ENCODE data around the gene IRX6.

IRX6 gene

GRCh38 chr16:55350984-55351383 lies 27.0 kb downstream of the IRX6 start:
- Histone ChIP-seq H3K4me1 (ENCODE audit: control insufficient read depth in 1 of 2, insufficient read depth in 2 of 2, low read length in 2 of 2) (peaks cover 4% of the 10 kb centered on the region in 2 experiments), H3K27me3 (ENCODE audit: insufficient read depth, low read length) (no peaks in the 10 kb centered on the region), H3K4me3 (ENCODE audit: low read depth, low read length) (no peak overlapping the region), H3K79me1 (ENCODE audit: low read length) (peaks cover 12% of the 10 kb centered on the region), H4K91ac (ENCODE audit: low read depth, low read length) (no peak overlapping the region), H3K4me2 (ENCODE audit: low read length) (no peak overlapping the region), H3K18ac (ENCODE audit: low read length) (no peak overlapping the region), H2AK5ac (ENCODE audit: low read length) (no peak overlapping the region), H3K27ac (ENCODE audit: low read depth, low read length) (no peak overlapping the region), H4K12ac (ENCODE audit: low read depth, low read length) (no peak overlapping the region), H3K14ac (ENCODE audit: low read length) (no peak overlapping the region), H2AFZ (ENCODE audit: insufficient read depth, low read length, poor library complexity) (no peak overlapping the region), H3K9me3 (ENCODE audit: insufficient read depth, low read depth, low read length) (no peaks in the 10 kb centered on the region), H2BK5ac (ENCODE audit: low read depth, low read length, poor library complexity) (no peak overlapping the region), H2BK12ac (ENCODE audit: low read length) (no peak overlapping the region), H3K9ac (ENCODE audit: low read length) (no peak overlapping the region), H4K8ac (ENCODE audit: low read depth, low read length) (no peak overlapping the region), H2BK120ac (ENCODE audit: insufficient read depth, low read length, poor library complexity) (no peak overlapping the region), H3K36me3 (ENCODE audit: control insufficient read depth in 1 of 2, insufficient read depth in 2 of 2, low read length in 2 of 2) (no peaks in the 10 kb centered on the region), H3K79me2 (ENCODE audit: control insufficient read depth, insufficient read depth, low read length, poor library complexity) (no peaks in the 10 kb centered on the region), H3K23ac (ENCODE audit: low read length) (no peak overlapping the region), H3K4ac (ENCODE audit: low read depth, low read length) (no peak overlapping the region)
- no peak for DNase-seq

GRCh38 chr16:55351936-55352335 lies 27.9 kb downstream of the IRX6 start:
- H3K4me2 ChIP-seq (ENCODE audit: low read length), result no peak overlapping the region
- no peaks in the 10 kb centered on the region for H3K36me3 ChIP-seq (ENCODE audit: control insufficient read depth in 1 of 2, insufficient read depth in 2 of 2, low read length in 2 of 2)
- H3K18ac ChIP-seq (ENCODE audit: low read length), result no peak overlapping the region
- no peak overlapping the region for H4K8ac ChIP-seq (ENCODE audit: low read depth, low read length)
- no peak overlapping the region for H4K12ac ChIP-seq (ENCODE audit: low read depth, low read length)
- no peak overlapping the region for H2BK120ac ChIP-seq (ENCODE audit: insufficient read depth, low read length, poor library complexity)
- peaks cover 4% of the 10 kb centered on the region in 2 experiments for H3K4me1 ChIP-seq (ENCODE audit: control insufficient read depth in 1 of 2, insufficient read depth in 2 of 2, low read length in 2 of 2)
- no peak overlapping the region for H3K9ac ChIP-seq (ENCODE audit: low read length)
- H3K79me1 ChIP-seq (ENCODE audit: low read length), result peaks cover 12% of the 10 kb centered on the region
- H2AK5ac ChIP-seq (ENCODE audit: low read length), result no peak overlapping the region
- H3K23ac ChIP-seq (ENCODE audit: low read length), result no peak overlapping the region
- peak overlapping the region; percentile 13 for H4K91ac ChIP-seq (ENCODE audit: low read depth, low read length)
- no peaks in the 10 kb centered on the region for H3K79me2 ChIP-seq (ENCODE audit: control insufficient read depth, insufficient read depth, low read length, poor library complexity)
- no peak overlapping the region for H2AFZ ChIP-seq (ENCODE audit: insufficient read depth, low read length, poor library complexity)
- H3K4ac ChIP-seq (ENCODE audit: low read depth, low read length), result no peak overlapping the region
- no peak overlapping the region for H3K4me3 ChIP-seq (ENCODE audit: low read depth, low read length)
- no CpG with 5 or more reads among the region's 3 CpGs for WGBS (ENCODE audit: extremely low coverage, insufficient coverage, insufficient read length)
- H3K27me3 ChIP-seq (ENCODE audit: insufficient read depth, low read length), result no peaks in the 10 kb centered on the region
- H2BK12ac ChIP-seq (ENCODE audit: low read length), result peak overlapping the region; percentile 45
- H3K27ac ChIP-seq (ENCODE audit: low read depth, low read length), result peak overlapping the region; percentile 55
- DNase-seq, result no peak
- H2BK5ac ChIP-seq (ENCODE audit: low read depth, low read length, poor library complexity), result peak overlapping the region; percentile 81
- H3K9me3 ChIP-seq (ENCODE audit: insufficient read depth, low read depth, low read length), result no peaks in the 10 kb centered on the region
- no peak overlapping the region for H3K14ac ChIP-seq (ENCODE audit: low read length)

DNA sequence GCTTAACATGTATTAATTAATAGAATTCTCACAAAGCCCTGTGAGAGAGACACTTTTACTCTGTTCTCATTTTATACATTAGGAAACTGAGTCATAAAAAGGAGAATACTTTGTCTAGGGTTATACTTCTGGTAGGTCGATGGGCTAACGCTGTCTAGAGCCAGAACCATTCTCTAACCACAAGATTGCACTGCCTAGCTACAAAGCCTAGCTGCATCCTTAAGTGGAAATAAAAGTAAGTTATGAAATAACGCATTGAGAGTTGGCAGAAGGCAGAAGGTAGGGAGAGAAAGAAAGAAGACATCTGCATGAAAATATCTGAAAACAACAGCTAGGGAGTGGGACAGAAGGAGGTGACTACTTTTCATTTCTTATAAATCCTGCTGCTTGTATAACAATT lies 33.2 kb downstream of the IRX6 start:
- no CpG with 5 or more reads among the region's 3 CpGs for WGBS (ENCODE audit: extremely low coverage, insufficient coverage, insufficient read length)
- no peaks in the 10 kb centered on the region for H3K79me1 ChIP-seq (ENCODE audit: low read length)
- no peak overlapping the region for H2AK5ac ChIP-seq (ENCODE audit: low read length)
- H3K9me3 ChIP-seq (ENCODE audit: insufficient read depth, low read depth, low read length), result no peaks in the 10 kb centered on the region
- H3K4me2 ChIP-seq (ENCODE audit: low read length), result no peak overlapping the region
- no peak for DNase-seq
- H3K36me3 ChIP-seq (ENCODE audit: control insufficient read depth in 1 of 2, insufficient read depth in 2 of 2, low read length in 2 of 2), result no peaks in the 10 kb centered on the region
- H3K9ac ChIP-seq (ENCODE audit: low read length), result no peak overlapping the region
- no peak overlapping the region for H4K8ac ChIP-seq (ENCODE audit: low read depth, low read length)
- H3K4me3 ChIP-seq (ENCODE audit: low read depth, low read length), result no peak overlapping the region
- H3K27me3 ChIP-seq (ENCODE audit: insufficient read depth, low read length), result no peaks in the 10 kb centered on the region
- no peak overlapping the region for H3K27ac ChIP-seq (ENCODE audit: low read depth, low read length)
- no peak overlapping the region for H3K23ac ChIP-seq (ENCODE audit: low read length)
- no peak overlapping the region for H3K18ac ChIP-seq (ENCODE audit: low read length)
- no peak overlapping the region for H3K4ac ChIP-seq (ENCODE audit: low read depth, low read length)
- H3K14ac ChIP-seq (ENCODE audit: low read length), result no peak overlapping the region
- H3K4me1 ChIP-seq (ENCODE audit: control insufficient read depth in 1 of 2, insufficient read depth in 2 of 2, low read length in 2 of 2), result no peaks in the 10 kb centered on the region
- H2BK5ac ChIP-seq (ENCODE audit: low read depth, low read length, poor library complexity), result no peak overlapping the region
- no peak overlapping the region for H2BK12ac ChIP-seq (ENCODE audit: low read length)
- no peak overlapping the region for H2BK120ac ChIP-seq (ENCODE audit: insufficient read depth, low read length, poor library complexity)
- no peaks in the 10 kb centered on the region for H3K79me2 ChIP-seq (ENCODE audit: control insufficient read depth, insufficient read depth, low read length, poor library complexity)
- no peak overlapping the region for H4K91ac ChIP-seq (ENCODE audit: low read depth, low read length)
- H2AFZ ChIP-seq (ENCODE audit: insufficient read depth, low read length, poor library complexity), result no peak overlapping the region
- no peak overlapping the region for H4K12ac ChIP-seq (ENCODE audit: low read depth, low read length)

DNA sequence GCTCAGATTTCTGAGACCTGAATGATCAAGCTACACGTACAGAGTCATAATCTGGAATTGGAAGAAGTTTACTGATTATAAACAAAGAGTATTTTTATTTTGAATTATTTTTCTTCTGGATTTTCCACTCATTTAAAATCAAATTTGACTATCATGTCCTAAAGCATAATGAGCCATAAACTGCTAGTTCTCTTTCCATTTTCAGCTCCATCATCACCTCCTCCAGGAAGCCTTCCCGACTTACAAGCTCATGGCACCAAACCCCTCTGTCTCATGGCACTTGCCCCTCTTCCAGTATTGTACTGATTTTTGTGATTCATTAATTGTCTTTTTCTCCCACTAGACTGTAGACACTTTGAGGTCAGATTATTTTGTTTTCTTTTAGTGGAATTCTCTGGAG lies 35.9 kb downstream of the IRX6 start:
- H4K91ac ChIP-seq (ENCODE audit: low read depth, low read length), result no peak overlapping the region
- no peak for DNase-seq
- H2BK120ac ChIP-seq (ENCODE audit: insufficient read depth, low read length, poor library complexity), result no peak overlapping the region
- H3K9me3 ChIP-seq (ENCODE audit: insufficient read depth, low read depth, low read length), result no peaks in the 10 kb centered on the region
- no peaks in the 10 kb centered on the region for H3K27me3 ChIP-seq (ENCODE audit: insufficient read depth, low read length)
- no peak overlapping the region for H3K4me2 ChIP-seq (ENCODE audit: low read length)
- no peak overlapping the region for H3K14ac ChIP-seq (ENCODE audit: low read length)
- H4K12ac ChIP-seq (ENCODE audit: low read depth, low read length), result no peak overlapping the region
- no peaks in the 10 kb centered on the region for H3K4me1 ChIP-seq (ENCODE audit: control insufficient read depth in 1 of 2, insufficient read depth in 2 of 2, low read length in 2 of 2)
- no peak overlapping the region for H3K27ac ChIP-seq (ENCODE audit: low read depth, low read length)
- no peak overlapping the region for H4K8ac ChIP-seq (ENCODE audit: low read depth, low read length)
- no peak overlapping the region for H3K18ac ChIP-seq (ENCODE audit: low read length)
- no CpG with 5 or more reads among the region's 2 CpGs for WGBS (ENCODE audit: extremely low coverage, insufficient coverage, insufficient read length)
- H2BK12ac ChIP-seq (ENCODE audit: low read length), result no peak overlapping the region
- H3K9ac ChIP-seq (ENCODE audit: low read length), result no peak overlapping the region
- H2AFZ ChIP-seq (ENCODE audit: insufficient read depth, low read length, poor library complexity), result no peak overlapping the region
- H2AK5ac ChIP-seq (ENCODE audit: low read length), result no peak overlapping the region
- no peaks in the 10 kb centered on the region for H3K36me3 ChIP-seq (ENCODE audit: control insufficient read depth in 1 of 2, insufficient read depth in 2 of 2, low read length in 2 of 2)
- H2BK5ac ChIP-seq (ENCODE audit: low read depth, low read length, poor library complexity), result no peak overlapping the region
- H3K79me1 ChIP-seq (ENCODE audit: low read length), result no peaks in the 10 kb centered on the region
- H3K23ac ChIP-seq (ENCODE audit: low read length), result no peak overlapping the region
- H3K4me3 ChIP-seq (ENCODE audit: low read depth, low read length), result no peak overlapping the region
- no peak overlapping the region for H3K4ac ChIP-seq (ENCODE audit: low read depth, low read length)
- H3K79me2 ChIP-seq (ENCODE audit: control insufficient read depth, insufficient read depth, low read length, poor library complexity), result no peaks in the 10 kb centered on the region
